Measurements from ENCODE around the gene DNAJB1. TPM values are rescaled to one million over a fixed set of nuclear protein-coding genes. Genes with fewer than 3 reads are reported as not detected.

The DNAJB1 gene
- total and polyA plus RNA-seq, 10 of the 15 experiments (the other 5 are each of a cell fraction or from before 2014, with no cell fraction given), result 4.8 to 65.8 (median 34.9) TPM

GRCh38 chr19:14492756-14493337, 25.4 kb downstream of the DNAJB1 start:
- Histone ChIP-seq H3K27me3 (replicated peaks in 1 of 2; ENCODE audit: control insufficient read depth in 2 of 2, insufficient read depth in 2 of 2, low read length in 1 of 2) (no peaks in the 10 kb centered on the region), H3K27ac (ENCODE audit: control insufficient read depth, insufficient read depth) (no peak overlapping the region), H3K9ac (ENCODE audit: control insufficient read depth, insufficient read depth, low read length) (no peak overlapping the region), H3K79me2 (ENCODE audit: control insufficient read depth, insufficient read depth, low read length) (no peaks in the 10 kb centered on the region), H3K4me3 (no peak overlapping the region), H2AFZ (ENCODE audit: control insufficient read depth, low read depth, low read length) (no peak overlapping the region), H3K9me3 (replicated peaks; ENCODE audit: control insufficient read depth, insufficient read depth, low read length) (no peaks in the 10 kb centered on the region), H3K4me1 (ENCODE audit: control insufficient read depth, insufficient read depth, low read length) (peaks cover 2% of the 10 kb centered on the region; the same call in 1 of the 2 replicates), H3K36me3 (ENCODE audit: control insufficient read depth in 2 of 2, insufficient read depth in 2 of 2, low read length in 1 of 2) (no peaks in the 10 kb centered on the region; a peak in 1 of 4 replicates), H3K4me2 (ENCODE audit: control insufficient read depth, insufficient read depth) (no peak overlapping the region), H4K20me1 (ENCODE audit: control insufficient read depth, insufficient read depth) (no peaks in the 10 kb centered on the region)
- FAIRE-seq (no peak), ATAC-seq (no peak), DNase-seq (ENCODE audit: low read depth, low spot score) (no peak)
- WGBS (ENCODE audit: insufficient coverage, insufficient replicate concordance, low lambda C conversion rate, missing lambda C conversion rate), result 60% methylated on average over 5 of the region's 5 CpGs
- RAD21 ChIA-PET (ENCODE audit: unreplicated experiment), result no interaction called here
- SMC1A ChIA-PET (ENCODE audit: uncharacterized antibody, unreplicated experiment), result no interaction called here
- BruUV-seq (replicated peaks), result no TSS peak
- POLR2A ChIA-PET, result no interaction called here
- in situ Hi-C loops (cut with MboI) (no loop called here), intact Hi-C loops (cut with micrococcal nuclease; ENCODE audit: unreplicated experiment) (no loop called here)
- CTCF ChIA-PET, result interaction anchor here (0.6 to 1.2 kb wide), 2 partner anchors 12 to 33 kb away, joined by 3 to 4 read pairs; no protein-coding TSS in a partner anchor
- TF ChIP-seq MXI1 (IDR thresholded peaks at IDR 0.05; ENCODE audit: low read depth, low read length) (no peak), MEF2A (IDR thresholded peaks at IDR 0.05; ENCODE audit: insufficient read depth, low read depth, low read length) (no peak), SREBF1 (IDR thresholded peaks at IDR 0.05; ENCODE audit: low read length) (no peak)

- SMC1A ChIA-PET (ENCODE audit: uncharacterized antibody, unreplicated experiment), result interaction anchor here (1.2 kb wide), 1 partner anchor 352 kb away, joined by 3 read pairs; the partner anchor contains the start of gene ASF1B
- TF ChIP-seq SKIL (IDR thresholded peaks at IDR 0.05; ENCODE audit: low read depth, poor library complexity, severe bottlenecking), result no peak
- no peak for TF ChIP-seq NFYB (IDR thresholded peaks at IDR 0.05; ENCODE audit: insufficient read depth, low read depth, low read length)
- TF ChIP-seq HCFC1 (IDR thresholded peaks at IDR 0.05; ENCODE audit: low read length), result no peak
- no peak for TF ChIP-seq GABPA (IDR thresholded peaks at IDR 0.05; ENCODE audit: low read depth)
- TF ChIP-seq FOS (IDR thresholded peaks at IDR 0.05; ENCODE audit: borderline replicate concordance, extremely low read depth, insufficient read length), result no peak
- no peak for TF ChIP-seq CBX5 (IDR thresholded peaks at IDR 0.05; ENCODE audit: low read depth)
- TF ChIP-seq NKRF (conservative IDR thresholded peaks at IDR 0.05), result no peak
- TF ChIP-seq HDAC6 (IDR thresholded peaks at IDR 0.05; ENCODE audit: unreplicated experiment), result no peak
Measured at GRCh38 chr19:14487370-14488125, 30.6 kb downstream of the DNAJB1 start.

More at GRCh38 chr19:14487370-14488125, 30.6 kb downstream of the DNAJB1 start:
- Histone ChIP-seq H3K9me3 (replicated peaks; ENCODE audit: control insufficient read depth, insufficient read depth, low read length) (no peaks in the 10 kb centered on the region), H3K9ac (ENCODE audit: control insufficient read depth, insufficient read depth, low read length) (no peak overlapping the region), H3K4me3 (no peak overlapping the region), H3K27me3 (replicated peaks in 1 of 2; ENCODE audit: control insufficient read depth in 2 of 2, insufficient read depth in 2 of 2, low read length in 1 of 2) (no peaks in the 10 kb centered on the region), H3K4me2 (ENCODE audit: control insufficient read depth, insufficient read depth) (no peak overlapping the region), H3K27ac (ENCODE audit: control insufficient read depth, insufficient read depth) (no peak overlapping the region), H3K79me2 (ENCODE audit: control insufficient read depth, insufficient read depth, low read length) (no peaks in the 10 kb centered on the region), H3K4me1 (ENCODE audit: control insufficient read depth, insufficient read depth, low read length) (no peaks in the 10 kb centered on the region), H4K20me1 (ENCODE audit: control insufficient read depth, insufficient read depth) (no peaks in the 10 kb centered on the region), H2AFZ (ENCODE audit: control insufficient read depth, low read depth, low read length) (no peak overlapping the region), H3K36me3 (ENCODE audit: control insufficient read depth in 2 of 2, insufficient read depth in 2 of 2, low read length in 1 of 2) (no peaks in the 10 kb centered on the region; a peak in 1 of 4 replicates)
- no peak for DNase-seq (ENCODE audit: low read depth, low spot score)
- CTCF ChIA-PET, result interaction anchor here (0.7 to 3.1 kb wide), 11 partner anchors 8 to 157 kb away, joined by 3 to 10 read pairs (median 3); partner anchors contain the start of genes DNAJB1, GIPC1 and PTGER1
- RAD21 ChIA-PET (ENCODE audit: unreplicated experiment), result interaction anchor here (1.1 kb wide), 1 partner anchor 351 kb away, joined by 6 read pairs; the partner anchor contains the start of gene ASF1B
- WGBS (ENCODE audit: insufficient coverage, insufficient replicate concordance, low lambda C conversion rate, missing lambda C conversion rate), result 77% methylated on average over 16 of the region's 16 CpGs
- no TSS peak for BruUV-seq (replicated peaks)
- intact Hi-C loops (cut with micrococcal nuclease; ENCODE audit: unreplicated experiment) (loop anchor here (10.0 kb wide), 1 partner anchor 283 kb away; the partner anchor contains the start of gene ADGRL1), in situ Hi-C loops (cut with MboI) (loop anchor here (5.0 kb wide), 1 partner anchor 290 kb away; no protein-coding TSS in a partner anchor)
- ATAC-seq, result no peak
- peak; percentile 41 for FAIRE-seq
- POLR2A ChIA-PET, result interaction anchor here (0.6 to 0.7 kb wide), 2 partner anchors 9 to 265 kb away, joined by 4 to 5 read pairs; partner anchors contain the start of gene GIPC1
